ENCODE results near the gene SVOPL. TPM values are rescaled to one million over a fixed set of nuclear protein-coding genes. Genes with fewer than 3 reads are reported as not detected.

The SVOPL gene
- total and polyA plus RNA-seq, 11 donors = 0.15 TPM; not detected in 10

- DNase-seq = no peak
- intact Hi-C loops (cut with DNase I) = no loop called here
- no peak for ATAC-seq
- H3K27ac ChIP-seq = no peak overlapping the region
- WGBS, 4 donors = 96 to 98% (median 96%) methylated on average over 3 of the region's 3 CpGs
- H3K4me3 ChIP-seq = no peak overlapping the region
- no peaks in the 10 kb centered on the region for H3K27me3 ChIP-seq
- peaks cover 0 to 93% (median 88%) of the 10 kb centered on the region in 9 donors for H3K36me3 ChIP-seq
- TF ChIP-seq CTCF (IDR thresholded peaks at IDR 0.05) (no peak), POLR2A (IDR thresholded peaks at IDR 0.05) (no peak)
- H3K4me1 ChIP-seq = no peaks in the 10 kb centered on the region
- H3K9me3 ChIP-seq = peaks cover 0 to 30% (median 21%) of the 10 kb centered on the region in 12 donors
Measured at GRCh38 chr7:138569418-138569817, 131.7 kb downstream of the SVOPL start.

GRCh38 chr7:138568655-138569054, 132.5 kb downstream of the SVOPL start:
- intact Hi-C loops (cut with DNase I) = no loop called here
- ATAC-seq (no peak), DNase-seq (no peak)
- H3K4me3 ChIP-seq = no peak overlapping the region
- H3K4me1 ChIP-seq = no peaks in the 10 kb centered on the region
- no peak overlapping the region for H3K27ac ChIP-seq
- TF ChIP-seq CTCF (IDR thresholded peaks at IDR 0.05) = no peak
- no peak for TF ChIP-seq POLR2A (IDR thresholded peaks at IDR 0.05)
- no peaks in the 10 kb centered on the region for H3K27me3 ChIP-seq
- H3K36me3 ChIP-seq = peaks cover 0 to 90% (median 81%) of the 10 kb centered on the region in 9 donors
- 94 to 99% (median 97%) methylated on average over 2 of the region's 2 CpGs for WGBS, 4 donors
- H3K9me3 ChIP-seq = peaks cover 0 to 38% (median 25%) of the 10 kb centered on the region in 12 donors

GRCh38 chr7:138565451-138566114, 135.6 kb downstream of the SVOPL start:
- 95 to 98% (median 97%) methylated on average over 7 to 8 of the region's 8 CpGs for WGBS, 4 donors
- intact Hi-C loops (cut with DNase I) = no loop called here

More at GRCh38 chr7:138565451-138566114, 135.6 kb downstream of the SVOPL start:
- Histone ChIP-seq H3K36me3 (peaks cover 0 to 97% (median 68%) of the 10 kb centered on the region in 9 donors), H3K27ac (peak overlapping the region in 1 of 12 donors; percentile 77), H3K4me3 (no peak overlapping the region), H3K4me1 (no peaks in the 10 kb centered on the region), H3K27me3 (no peaks in the 10 kb centered on the region), H3K9me3 (peaks cover 0 to 62% (median 29%) of the 10 kb centered on the region in 12 donors)
- DNase-seq (no peak), ATAC-seq (no peak)
- TF ChIP-seq POLR2A (IDR thresholded peaks at IDR 0.05) (no peak), CTCF (IDR thresholded peaks at IDR 0.05) (no peak)

All from heart left ventricle (tissue), 16 donors.